ENCODE data around the gene CD300C. TPM values are rescaled to one million over a fixed set of nuclear protein-coding genes. Genes with fewer than 3 reads are reported as not detected.
"Not testable (repeated sequence)": the region's sequence is repeated elsewhere in the genome, so short reads cannot be mapped to it uniquely, and the experiment has no call there.

Gene CD300C
- total RNA-seq, 4 donors from 2014 or later = 0.18 to 0.76 (median 0.42) TPM; not detected in 1

DNA sequence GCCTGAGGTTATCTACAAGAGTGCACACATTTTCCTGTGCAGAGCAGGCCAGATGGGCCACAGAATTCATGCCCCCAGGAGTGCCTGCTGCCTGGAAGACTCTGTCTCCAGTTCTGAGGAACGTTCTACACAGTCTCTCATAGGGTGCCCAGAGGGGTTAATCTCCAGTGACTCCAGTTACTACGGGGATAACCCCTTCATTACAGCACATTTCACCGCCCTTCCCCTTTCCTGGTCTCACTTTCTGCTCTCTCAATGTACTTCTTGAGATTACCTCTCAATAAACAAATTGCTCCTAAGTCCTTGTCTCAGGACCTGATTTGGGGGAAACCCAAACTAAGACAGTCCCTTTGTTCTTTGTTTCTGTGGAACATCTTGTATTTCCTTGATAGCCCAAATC is 15.7 kb upstream of the CD300C start:
- WGBS, 2 donors = 47 to 48% methylated on average over 3 of the region's 3 CpGs
- no peaks in the 10 kb centered on the region for H3K9me3 ChIP-seq
- peaks cover 0 to 41% (median 0%) of the 10 kb centered on the region in 4 donors for H3K27me3 ChIP-seq
- no peak for DNase-seq
- TF ChIP-seq, protein P1, sequence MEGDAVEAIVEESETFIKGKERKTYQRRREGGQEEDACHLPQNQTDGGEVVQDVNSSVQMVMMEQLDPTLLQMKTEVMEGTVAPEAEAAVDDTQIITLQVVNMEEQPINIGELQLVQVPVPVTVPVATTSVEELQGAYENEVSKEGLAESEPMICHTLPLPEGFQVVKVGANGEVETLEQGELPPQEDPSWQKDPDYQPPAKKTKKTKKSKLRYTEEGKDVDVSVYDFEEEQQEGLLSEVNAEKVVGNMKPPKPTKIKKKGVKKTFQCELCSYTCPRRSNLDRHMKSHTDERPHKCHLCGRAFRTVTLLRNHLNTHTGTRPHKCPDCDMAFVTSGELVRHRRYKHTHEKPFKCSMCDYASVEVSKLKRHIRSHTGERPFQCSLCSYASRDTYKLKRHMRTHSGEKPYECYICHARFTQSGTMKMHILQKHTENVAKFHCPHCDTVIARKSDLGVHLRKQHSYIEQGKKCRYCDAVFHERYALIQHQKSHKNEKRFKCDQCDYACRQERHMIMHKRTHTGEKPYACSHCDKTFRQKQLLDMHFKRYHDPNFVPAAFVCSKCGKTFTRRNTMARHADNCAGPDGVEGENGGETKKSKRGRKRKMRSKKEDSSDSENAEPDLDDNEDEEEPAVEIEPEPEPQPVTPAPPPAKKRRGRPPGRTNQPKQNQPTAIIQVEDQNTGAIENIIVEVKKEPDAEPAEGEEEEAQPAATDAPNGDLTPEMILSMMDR (IDR thresholded peaks at IDR 0.05) = no peak
- TF ChIP-seq POLR2A (IDR thresholded peaks at IDR 0.05) = no peak
- H3K4me3 ChIP-seq = no peak overlapping the region
- H3K4me1 ChIP-seq = peaks cover 0 to 7% (median 0%) of the 10 kb centered on the region in 3 donors
- intact Hi-C loops (cut with DNase I) = no loop called here
- no peaks in the 10 kb centered on the region for H3K36me3 ChIP-seq
- H3K27ac ChIP-seq = no peak overlapping the region

DNA sequence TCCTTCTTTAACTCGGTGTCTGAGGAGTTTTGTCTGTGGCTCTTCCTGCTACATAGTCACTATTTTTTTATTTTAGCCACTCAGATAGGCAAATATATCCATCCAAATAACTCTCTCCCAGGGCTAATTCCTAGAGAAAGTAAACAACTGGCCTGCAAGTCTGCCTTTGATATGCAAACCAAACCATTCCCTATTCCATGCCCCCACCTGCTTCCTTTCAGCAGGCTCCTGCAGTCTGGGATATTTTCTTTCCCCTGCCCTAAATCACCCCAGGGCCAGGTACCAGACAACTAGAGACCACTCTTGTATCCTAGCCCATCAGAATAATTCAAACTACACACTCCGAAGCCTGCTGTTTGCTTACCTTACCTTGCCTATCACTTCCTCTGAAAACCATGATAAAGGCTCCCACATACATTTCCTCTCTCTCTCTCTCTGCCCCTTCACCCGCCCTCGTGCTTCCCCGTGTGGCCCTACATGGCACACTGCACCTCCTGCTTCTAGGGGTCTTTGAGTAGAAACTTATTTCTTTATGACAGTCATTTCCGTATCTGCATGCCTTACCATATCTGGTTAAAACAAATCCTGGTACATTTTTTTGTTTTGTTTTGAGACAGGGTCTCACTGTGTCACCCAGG is 13.1 kb upstream of the CD300C start:
- intact Hi-C loops (cut with DNase I) = no loop called here
- no peak for TF ChIP-seq POLR2A (IDR thresholded peaks at IDR 0.05)
- TF ChIP-seq, protein P1 (IDR thresholded peaks at IDR 0.05) = no peak
- no peaks in the 10 kb centered on the region for H3K36me3 ChIP-seq
- H3K27me3 ChIP-seq = peaks cover 0 to 18% (median 0%) of the 10 kb centered on the region in 4 donors
- no peak overlapping the region for H3K27ac ChIP-seq
- DNase-seq = no peak
- no peaks in the 10 kb centered on the region for H3K9me3 ChIP-seq
- WGBS, 2 donors = 57 to 61% methylated on average over 6 of the region's 6 CpGs
- H3K4me3 ChIP-seq = no peak overlapping the region
- no peaks in the 10 kb centered on the region for H3K4me1 ChIP-seq

DNA sequence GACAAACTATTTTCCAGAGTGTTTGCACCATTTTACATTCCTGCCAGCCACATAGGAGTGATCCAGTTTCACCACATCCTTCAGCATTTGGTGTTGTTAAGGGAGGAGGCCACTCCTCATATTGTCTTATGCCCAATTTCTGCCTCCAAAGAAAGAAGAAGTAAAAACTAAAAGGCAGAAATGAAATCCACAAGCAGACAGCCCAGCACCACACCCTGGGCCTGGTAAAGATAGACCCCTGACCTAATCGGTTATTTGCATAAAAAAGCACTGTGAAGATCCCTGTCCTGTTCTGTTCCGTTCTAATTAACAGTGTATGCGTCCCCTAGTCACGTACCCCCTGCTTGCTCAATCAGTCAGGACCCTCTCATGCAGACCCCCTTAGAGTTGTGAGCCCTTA is 12.5 kb upstream of the CD300C start:
- H3K9me3 ChIP-seq; intact Hi-C loops (cut with DNase I); H3K4me1 ChIP-seq; H3K4me3 ChIP-seq; H3K36me3 ChIP-seq; H3K27ac ChIP-seq; DNase-seq: not testable (repeated sequence)
- 76 to 79% methylated on average over 4 of the region's 4 CpGs for WGBS, 2 donors
- H3K27me3 ChIP-seq = peaks cover 0 to 13% (median 0%) of the 10 kb centered on the region in 4 donors

GRCh38 chr17:74555427-74555940 is 9.6 kb upstream of the CD300C start:
- WGBS, 2 donors = 58 to 66% methylated on average over 5 to 7 of the region's 7 CpGs
- Histone ChIP-seq H3K4me1 (no peaks in the 10 kb centered on the region), H3K9me3 (no peaks in the 10 kb centered on the region), H3K27me3 (peaks cover 0 to 20% (median 0%) of the 10 kb centered on the region in 4 donors), H3K4me3 (no peak overlapping the region), H3K36me3 (no peaks in the 10 kb centered on the region), H3K27ac (no peak overlapping the region)
- DNase-seq = no peak
- TF ChIP-seq, protein P1 (IDR thresholded peaks at IDR 0.05) = no peak
- TF ChIP-seq POLR2A (IDR thresholded peaks at IDR 0.05) = no peak
- intact Hi-C loops (cut with DNase I) = no loop called here

DNA sequence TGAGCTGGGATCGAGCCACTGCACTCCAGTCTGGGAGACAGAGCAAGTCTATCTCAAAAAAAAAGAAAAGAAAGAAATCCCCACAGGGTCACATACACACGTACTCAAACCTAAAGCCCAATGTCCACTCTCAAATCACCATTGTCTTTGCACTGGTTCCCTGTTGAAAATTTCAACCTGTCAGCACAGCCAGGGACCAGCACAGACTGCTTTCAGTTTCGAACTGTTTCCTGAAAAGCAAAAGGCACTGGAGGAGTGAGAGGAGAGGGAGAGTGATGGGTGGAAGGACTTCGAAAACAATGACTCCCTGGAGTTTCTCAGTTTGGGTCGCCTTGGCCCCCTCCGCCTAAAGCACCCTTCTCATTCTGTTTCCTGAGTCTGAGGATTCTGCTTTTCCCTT is 9.0 kb upstream of the CD300C start:
- TF ChIP-seq POLR2A (IDR thresholded peaks at IDR 0.05) = no peak
- TF ChIP-seq, protein P1 (IDR thresholded peaks at IDR 0.05) = no peak
- Histone ChIP-seq H3K36me3 (no peaks in the 10 kb centered on the region), H3K9me3 (no peaks in the 10 kb centered on the region), H3K4me3 (no peak overlapping the region), H3K27ac (no peak overlapping the region), H3K27me3 (peaks cover 0 to 24% (median 0%) of the 10 kb centered on the region in 4 donors), H3K4me1 (no peaks in the 10 kb centered on the region)
- no peak for DNase-seq
- intact Hi-C loops (cut with DNase I) = no loop called here
- 62 to 77% methylated on average over 5 to 6 of the region's 6 CpGs for WGBS, 2 donors

Measured in esophagus squamous epithelium (tissue), 5 donors.